ENCODE measurements around the gene MAEA.

Gene MAEA

DNA sequence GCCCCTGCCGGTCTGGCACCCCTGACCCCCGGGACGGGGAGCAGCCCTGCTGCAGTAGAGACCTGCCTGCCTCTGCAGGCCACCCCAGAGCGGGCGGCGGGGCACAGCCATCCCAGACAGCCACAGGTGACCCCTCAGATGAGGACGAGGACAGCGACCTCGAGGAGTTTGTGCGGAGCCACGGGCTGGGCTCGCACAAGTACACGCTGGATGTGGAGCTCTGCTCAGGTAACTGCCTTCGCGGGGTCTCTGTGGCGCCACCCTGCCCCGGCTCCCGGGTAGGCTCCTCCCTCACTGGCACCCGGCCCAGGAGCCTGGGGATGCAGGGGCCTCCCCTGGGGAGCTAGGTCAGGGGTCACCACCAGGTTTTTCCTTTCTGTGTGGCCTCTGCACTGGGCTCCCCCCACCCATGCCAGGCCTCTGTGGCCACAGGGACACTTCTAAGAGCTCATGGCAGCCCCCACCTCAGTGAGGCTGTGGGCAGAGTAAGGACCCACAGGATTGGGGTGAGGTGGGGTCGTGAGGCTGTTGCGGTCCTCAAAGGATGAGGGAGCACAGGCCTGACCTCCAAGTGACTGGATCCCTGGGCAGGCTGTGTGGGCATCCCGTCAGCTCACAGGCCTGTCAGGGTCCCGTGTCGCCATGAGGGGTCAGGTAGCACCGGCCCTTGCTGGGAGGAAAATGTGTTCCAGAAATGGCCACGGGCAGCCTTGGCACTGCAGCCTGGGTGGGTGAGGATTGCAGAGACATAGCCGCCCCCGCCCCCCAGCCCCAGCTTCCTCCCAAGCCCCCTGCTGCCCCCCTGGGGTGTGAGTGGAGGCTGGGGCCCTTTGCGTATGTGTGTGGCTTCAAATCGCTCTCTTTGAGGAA, 63.7 kb downstream of the MAEA start:
- TF ChIP-seq CTCF (IDR thresholded peaks at IDR 0.05; ENCODE audit: insufficient read depth, missing control alignments), result no peak
- no peak for DNase-seq (ENCODE audit: insufficient read length, low spot score)
- no peak for FAIRE-seq

GRCh38 chr4:1354136-1354982, 64.7 kb downstream of the MAEA start:
- TF ChIP-seq CTCF (IDR thresholded peaks at IDR 0.05; ENCODE audit: insufficient read depth, missing control alignments), result no peak
- DNase-seq (ENCODE audit: insufficient read length, low spot score) (no peak), FAIRE-seq (no peak)

- FAIRE-seq, result no peak
- TF ChIP-seq CTCF (IDR thresholded peaks at IDR 0.05; ENCODE audit: insufficient read depth, missing control alignments), result no peak
- DNase-seq (ENCODE audit: insufficient read length, low spot score), result no peak
Measured at GRCh38 chr4:1354983-1355275, 65.2 kb downstream of the MAEA start.

GRCh38 chr4:1355378-1355777, 65.7 kb downstream of the MAEA start:
- TF ChIP-seq CTCF (IDR thresholded peaks at IDR 0.05; ENCODE audit: insufficient read depth, missing control alignments), result no peak
- FAIRE-seq (no peak), DNase-seq (ENCODE audit: insufficient read length, low spot score) (no peak)

GRCh38 chr4:1356181-1356998, 66.7 kb downstream of the MAEA start:
- DNase-seq (ENCODE audit: insufficient read length, low spot score), result peak; percentile 80
- peak; percentile 70 for TF ChIP-seq CTCF (IDR thresholded peaks at IDR 0.05; ENCODE audit: insufficient read depth, missing control alignments)
- no peak for FAIRE-seq

DNA sequence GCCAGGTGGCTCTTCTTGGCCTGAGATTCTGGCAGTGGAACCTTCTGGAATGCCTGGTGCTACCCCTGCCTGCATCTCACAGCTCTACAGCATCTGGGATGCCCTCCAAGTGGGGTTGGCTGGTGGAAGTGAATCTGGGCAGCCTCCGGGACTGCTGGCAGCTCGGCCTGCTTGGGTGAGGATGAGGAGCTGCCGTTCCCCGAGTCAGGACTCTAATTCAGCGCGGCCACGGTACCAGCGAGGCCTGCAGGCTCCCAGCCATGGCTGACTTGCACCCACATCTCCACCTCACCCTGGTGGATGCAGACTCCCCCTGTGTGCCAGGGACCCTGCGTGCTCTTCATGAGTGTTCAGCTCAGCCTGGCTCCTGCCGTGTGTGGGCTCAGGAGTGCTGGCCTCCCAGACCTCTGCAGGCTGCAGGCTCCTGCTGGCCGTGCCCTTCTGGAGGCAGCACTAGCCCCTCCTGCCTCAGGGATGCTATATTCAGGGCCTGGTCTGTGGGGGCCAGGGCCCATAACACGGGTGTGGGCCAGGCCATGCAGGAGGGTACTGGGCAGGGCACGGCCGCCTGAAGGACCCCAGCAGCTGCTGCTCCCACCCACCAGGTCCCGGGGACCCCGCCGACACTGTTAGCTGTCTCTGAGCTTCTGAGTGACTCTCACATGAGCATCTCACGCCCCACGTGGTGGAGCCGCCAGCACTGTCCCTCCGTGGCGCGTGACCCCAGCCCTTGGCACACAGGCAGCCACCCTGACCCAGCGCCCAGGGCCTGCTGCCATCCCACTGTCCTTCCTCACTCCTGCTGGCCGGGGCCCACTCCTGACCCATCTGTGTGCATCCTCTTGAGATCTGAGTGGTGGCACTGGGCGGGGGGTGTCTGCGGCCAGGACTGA, 67.9 kb downstream of the MAEA start:
- no peak for TF ChIP-seq CTCF (IDR thresholded peaks at IDR 0.05; ENCODE audit: insufficient read depth, missing control alignments)
- FAIRE-seq, result no peak
- no peak for DNase-seq (ENCODE audit: insufficient read length, low spot score)
